Breast epithelium (tissue), 4 donors: Measurements from ENCODE around the gene ATRNL1. TPM values are rescaled to one million over a fixed set of nuclear protein-coding genes. Genes with fewer than 3 reads are reported as not detected.
"Not testable (repeated sequence)": the region's sequence is repeated elsewhere in the genome, so short reads cannot be mapped to it uniquely, and the experiment has no call there.

Experiments
- DNase-seq, 2 donors: peaks; one replicate each; pipeline ENCODE4 v3.0.0-alpha.2; 2019; ENCODE audit warnings: low spot score in 2 of 2
- H3K27ac ChIP-seq, 2 donors: fragments of 200-600 bp; sonication (generic) in 1 of 2; one replicate each; pipeline ENCODE4 v1.5.1; 2016 to 2019; ENCODE audit warnings: mild to moderate bottlenecking in 1 of 2
- H3K27me3 ChIP-seq, 2 donors: fragments of 200-600 bp; sonication (generic) in 1 of 2; one replicate each; pipeline versions ENCODE4 v1.5.1 to v1.6.0; 2017 to 2019; ENCODE audit warnings: control low read depth in 1 of 2, mild to moderate bottlenecking in 1 of 2
- H3K36me3 ChIP-seq: fragments of 200-600 bp; one replicate; pipeline ENCODE4 v1.5.1; 2019
- H3K4me1 ChIP-seq, 2 donors: fragments of 200-600 bp; sonication (generic); one replicate each; pipeline ENCODE4 v1.5.1; 2016 to 2019; ENCODE audit warnings: control low read depth in 1 of 2
- H3K4me3 ChIP-seq, 3 donors: fragments of 200-600 bp; sonication (generic); 1 replicate in 2 of 3; 2 replicates in 1 of 3; pipeline ENCODE4 v1.5.1; 2016 to 2019; ENCODE audit warnings: mild to moderate bottlenecking in 3 of 3, moderate library complexity in 2 of 3
- H3K9me3 ChIP-seq, 2 donors: fragments of 200-600 bp; sonication (generic) in 1 of 2; one replicate each; pipeline ENCODE4 v1.5.1; 2016 to 2019; ENCODE audit warnings: control low read depth in 1 of 2
- POLR2A ChIP-seq: fragments of 450-650 bp; IDR thresholded peaks from one replicate; pipeline ENCODE4 v1.6.1; 2016; ENCODE audit warnings: antibody characterized with exemption, mild to moderate bottlenecking, moderate library complexity
- POLR2AphosphoS5 ChIP-seq, 3 donors: sonication (generic); formaldehyde crosslinking; IDR thresholded peaks; one replicate each; pipeline ENCODE4 v1.6.1; 2017; ENCODE audit warnings: antibody characterized with exemption in 3 of 3
- intact Hi-C: fragments of 100-400 bp; cut with DNase I; formaldehyde crosslinking; loops from one replicate; pipeline ENCODE4 v1.15.1; 2023; ENCODE audit warnings: low total_unique reads
- total RNA-seq, 3 donors: library from RNA; depleted of rRNA; stranded (reverse); fragments of >200 nt; gene quantifications; one replicate each; pipeline ENCODE4 v1.1.0, GENCODE V29; 2016
- TF ChIP-seq, protein P1 (sequence below), 3 donors: fragments of 450-650 bp; IDR thresholded peaks; one replicate each; pipeline ENCODE4 v1.5.1; 2016 to 2017; ENCODE audit warnings: antibody characterized with exemption in 3 of 3, mild to moderate bottlenecking in 3 of 3, moderate library complexity in 3 of 3

ATRNL1 gene
- total RNA-seq, 3 donors from 2014 or later: 0.16 to 11.4 (median 2.9) TPM

DNA sequence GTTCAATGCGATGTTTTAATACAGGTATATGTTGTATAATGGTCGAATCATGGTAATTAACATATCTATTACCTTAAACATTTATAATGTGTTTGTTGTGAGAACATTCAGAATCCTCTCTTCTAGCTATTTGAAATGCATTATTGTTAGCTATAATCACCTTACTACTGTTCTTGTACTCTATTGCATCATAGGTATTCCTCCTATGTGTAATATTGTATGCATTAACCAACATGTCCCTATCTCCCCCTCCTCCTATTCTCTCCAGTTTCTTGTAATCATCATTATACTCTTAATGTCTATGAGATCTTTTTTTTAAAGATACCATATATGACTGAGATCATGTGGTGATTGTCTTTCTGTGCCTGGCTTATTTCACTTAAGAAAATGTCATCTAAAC, 235.2 kb downstream of the ATRNL1 start:
- intact Hi-C loops: no loop called here
- Histone ChIP-seq H3K4me3 (no peak overlapping the region), H3K36me3 (no peaks in the 10 kb centered on the region), H3K4me1 (no peaks in the 10 kb centered on the region), H3K9me3 (no peaks in the 10 kb centered on the region), H3K27me3 (no peaks in the 10 kb centered on the region), H3K27ac (no peak overlapping the region)
- TF ChIP-seq, protein P1, sequence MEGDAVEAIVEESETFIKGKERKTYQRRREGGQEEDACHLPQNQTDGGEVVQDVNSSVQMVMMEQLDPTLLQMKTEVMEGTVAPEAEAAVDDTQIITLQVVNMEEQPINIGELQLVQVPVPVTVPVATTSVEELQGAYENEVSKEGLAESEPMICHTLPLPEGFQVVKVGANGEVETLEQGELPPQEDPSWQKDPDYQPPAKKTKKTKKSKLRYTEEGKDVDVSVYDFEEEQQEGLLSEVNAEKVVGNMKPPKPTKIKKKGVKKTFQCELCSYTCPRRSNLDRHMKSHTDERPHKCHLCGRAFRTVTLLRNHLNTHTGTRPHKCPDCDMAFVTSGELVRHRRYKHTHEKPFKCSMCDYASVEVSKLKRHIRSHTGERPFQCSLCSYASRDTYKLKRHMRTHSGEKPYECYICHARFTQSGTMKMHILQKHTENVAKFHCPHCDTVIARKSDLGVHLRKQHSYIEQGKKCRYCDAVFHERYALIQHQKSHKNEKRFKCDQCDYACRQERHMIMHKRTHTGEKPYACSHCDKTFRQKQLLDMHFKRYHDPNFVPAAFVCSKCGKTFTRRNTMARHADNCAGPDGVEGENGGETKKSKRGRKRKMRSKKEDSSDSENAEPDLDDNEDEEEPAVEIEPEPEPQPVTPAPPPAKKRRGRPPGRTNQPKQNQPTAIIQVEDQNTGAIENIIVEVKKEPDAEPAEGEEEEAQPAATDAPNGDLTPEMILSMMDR (IDR thresholded peaks at IDR 0.05): no peak
- TF ChIP-seq POLR2A: no peak
- TF ChIP-seq POLR2AphosphoS5 (IDR thresholded peaks at IDR 0.05): no peak
- no peak for DNase-seq

DNA sequence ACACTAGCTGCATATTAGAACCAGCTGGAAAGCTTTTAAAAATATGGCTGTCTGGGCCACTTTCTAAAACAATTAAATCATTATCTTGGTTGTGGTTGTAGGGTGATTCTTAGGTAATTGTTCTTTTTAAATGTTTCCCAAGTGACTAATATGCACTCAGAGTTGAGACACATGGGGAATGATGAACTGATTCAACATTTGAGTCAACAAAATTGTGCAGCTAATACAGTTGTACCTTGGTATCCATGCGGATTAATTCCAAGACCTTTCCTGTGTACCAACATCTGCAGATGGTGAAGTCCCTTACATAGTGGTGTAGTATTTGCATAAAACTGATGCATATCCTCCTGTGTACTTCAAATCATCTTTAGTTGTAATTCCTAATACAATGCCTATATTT, 242.2 kb downstream of the ATRNL1 start:
- intact Hi-C loops: no loop called here
- Histone ChIP-seq H3K9me3 (no peaks in the 10 kb centered on the region), H3K4me3 (no peak overlapping the region), H3K4me1 (no peaks in the 10 kb centered on the region), H3K27me3 (no peaks in the 10 kb centered on the region), H3K36me3 (no peaks in the 10 kb centered on the region), H3K27ac (no peak overlapping the region)
- no peak for TF ChIP-seq POLR2A
- TF ChIP-seq, protein P1 (IDR thresholded peaks at IDR 0.05): no peak
- TF ChIP-seq POLR2AphosphoS5 (IDR thresholded peaks at IDR 0.05): no peak
- DNase-seq: no peak

DNA sequence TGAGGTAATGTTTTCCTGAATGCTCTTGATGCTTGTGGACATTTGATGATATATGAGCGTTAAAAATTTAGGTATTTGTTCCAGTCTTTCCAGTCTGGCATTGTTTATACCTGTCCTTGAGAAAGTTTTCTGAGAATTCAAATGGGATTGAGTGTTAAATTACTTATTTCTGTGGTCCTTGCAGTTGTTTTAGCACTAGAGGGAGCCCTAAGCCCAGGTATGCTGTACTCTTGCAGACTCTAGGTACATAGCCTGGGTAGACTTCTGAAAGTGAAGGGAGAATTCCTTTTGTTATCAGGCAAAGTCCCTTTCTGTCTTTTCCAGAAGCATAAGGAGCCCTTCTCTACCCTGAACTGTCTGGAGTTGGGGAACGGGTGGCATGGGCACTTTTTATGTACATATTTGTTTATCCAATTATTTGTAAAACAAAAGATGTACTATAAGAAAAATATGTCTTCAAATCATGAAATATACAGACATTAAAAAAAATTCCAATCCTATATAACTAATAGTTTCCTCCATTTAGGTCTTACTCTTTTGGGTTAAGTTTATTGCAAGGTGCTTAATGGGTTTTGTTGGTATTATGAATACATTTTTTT, 262.1 kb downstream of the ATRNL1 start:
- H3K27me3 ChIP-seq: no peaks in the 10 kb centered on the region
- no peak overlapping the region for H3K4me3 ChIP-seq
- no peaks in the 10 kb centered on the region for H3K36me3 ChIP-seq
- TF ChIP-seq, protein P1 (IDR thresholded peaks at IDR 0.05): peak in 2 of 3 donors; percentile 46 to 69
- no peak for TF ChIP-seq POLR2A
- TF ChIP-seq POLR2AphosphoS5 (IDR thresholded peaks at IDR 0.05): no peak
- no peak overlapping the region for H3K27ac ChIP-seq
- intact Hi-C loops: no loop called here
- H3K9me3 ChIP-seq: no peaks in the 10 kb centered on the region
- no peak for DNase-seq
- no peaks in the 10 kb centered on the region for H3K4me1 ChIP-seq

DNA sequence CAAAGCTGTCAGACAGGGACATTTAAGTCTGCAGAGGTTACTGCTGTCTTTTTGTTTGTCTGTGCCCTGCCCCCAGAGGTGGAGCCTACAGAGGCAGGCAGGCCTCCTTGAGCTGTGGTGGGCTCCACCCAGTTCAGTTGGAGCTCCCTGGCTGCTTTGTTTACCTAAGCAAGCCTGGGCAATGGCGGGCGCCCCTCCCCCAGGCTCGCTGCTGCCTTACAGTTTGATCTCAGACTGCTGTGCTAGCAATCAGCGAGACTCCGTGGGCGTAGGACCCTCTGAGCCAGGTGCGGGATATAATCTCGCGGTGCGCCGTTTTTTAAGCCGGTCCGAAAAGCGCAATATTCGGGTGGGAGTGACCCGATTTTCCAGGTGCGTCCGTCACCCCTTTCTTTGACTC, 274.8 kb downstream of the ATRNL1 start:
- H3K27me3 ChIP-seq, H3K4me1 ChIP-seq, H3K36me3 ChIP-seq, DNase-seq, H3K4me3 ChIP-seq, intact Hi-C loops, H3K27ac ChIP-seq: not testable (repeated sequence)
- H3K9me3 ChIP-seq: peaks cover 3 to 24% of the 10 kb centered on the region in 2 donors

DNA sequence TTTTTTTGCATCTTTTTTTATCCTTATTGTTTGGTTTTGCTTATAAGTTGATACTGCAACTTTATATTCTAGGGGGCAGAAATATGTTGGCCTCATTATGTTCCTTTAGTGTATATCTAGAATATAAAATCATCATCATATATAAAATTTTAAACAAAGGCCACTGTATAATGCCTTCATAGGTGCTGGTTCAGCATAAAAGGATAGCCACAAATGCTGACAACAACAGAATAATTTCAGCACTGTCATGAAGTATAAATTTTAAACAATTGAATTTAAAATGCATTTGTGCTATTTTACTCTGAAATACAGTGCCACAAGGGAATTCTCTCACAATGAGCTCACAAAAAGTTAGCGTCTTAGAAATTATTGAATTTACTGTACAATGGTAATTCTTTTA, 285.9 kb downstream of the ATRNL1 start:
- no peak overlapping the region for H3K27ac ChIP-seq
- H3K9me3 ChIP-seq: no peaks in the 10 kb centered on the region
- H3K4me3 ChIP-seq: no peak overlapping the region
- intact Hi-C loops: no loop called here
- H3K27me3 ChIP-seq: no peaks in the 10 kb centered on the region
- no peaks in the 10 kb centered on the region for H3K4me1 ChIP-seq
- H3K36me3 ChIP-seq: no peaks in the 10 kb centered on the region
- TF ChIP-seq POLR2AphosphoS5 (IDR thresholded peaks at IDR 0.05) (no peak), POLR2A (no peak)
- TF ChIP-seq, protein P1 (IDR thresholded peaks at IDR 0.05): no peak
- DNase-seq: no peak

DNA sequence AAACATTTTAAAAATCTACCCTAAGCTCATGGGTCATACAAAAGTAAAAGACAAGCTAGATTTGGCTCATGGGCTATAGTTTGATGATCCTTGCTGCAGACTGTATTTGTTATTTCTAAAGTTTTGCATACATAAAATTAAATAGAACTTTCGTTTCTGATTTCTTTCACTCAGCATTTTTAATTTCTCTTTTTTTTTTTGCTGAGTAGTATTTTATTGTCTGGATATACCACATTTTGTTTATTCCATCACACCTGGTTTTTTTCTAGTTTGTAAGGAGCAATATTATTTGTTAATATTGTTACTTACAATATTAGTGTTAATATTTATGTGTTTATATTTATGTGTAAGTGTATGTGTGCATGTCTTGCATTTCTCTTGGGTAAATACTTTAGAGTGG, 291.5 kb downstream of the ATRNL1 start:
- intact Hi-C loops: no loop called here
- no peak overlapping the region for H3K4me3 ChIP-seq
- no peaks in the 10 kb centered on the region for H3K9me3 ChIP-seq
- DNase-seq: no peak
- H3K36me3 ChIP-seq: no peaks in the 10 kb centered on the region
- H3K4me1 ChIP-seq: no peaks in the 10 kb centered on the region
- no peaks in the 10 kb centered on the region for H3K27me3 ChIP-seq
- TF ChIP-seq POLR2A: no peak
- no peak for TF ChIP-seq POLR2AphosphoS5 (IDR thresholded peaks at IDR 0.05)
- TF ChIP-seq, protein P1 (IDR thresholded peaks at IDR 0.05): no peak
- no peak overlapping the region for H3K27ac ChIP-seq
